Measurements from ENCODE around the gene CAMK2N2. TPM values are rescaled to one million over a fixed set of nuclear protein-coding genes. Genes with fewer than 3 reads are reported as not detected.
A peak's percentile ranks its signal among the peaks of the same experiment; 100 is the strongest.

Gene CAMK2N2
- total RNA-seq, 1 donor from 2014 or later, result not detected

DNA sequence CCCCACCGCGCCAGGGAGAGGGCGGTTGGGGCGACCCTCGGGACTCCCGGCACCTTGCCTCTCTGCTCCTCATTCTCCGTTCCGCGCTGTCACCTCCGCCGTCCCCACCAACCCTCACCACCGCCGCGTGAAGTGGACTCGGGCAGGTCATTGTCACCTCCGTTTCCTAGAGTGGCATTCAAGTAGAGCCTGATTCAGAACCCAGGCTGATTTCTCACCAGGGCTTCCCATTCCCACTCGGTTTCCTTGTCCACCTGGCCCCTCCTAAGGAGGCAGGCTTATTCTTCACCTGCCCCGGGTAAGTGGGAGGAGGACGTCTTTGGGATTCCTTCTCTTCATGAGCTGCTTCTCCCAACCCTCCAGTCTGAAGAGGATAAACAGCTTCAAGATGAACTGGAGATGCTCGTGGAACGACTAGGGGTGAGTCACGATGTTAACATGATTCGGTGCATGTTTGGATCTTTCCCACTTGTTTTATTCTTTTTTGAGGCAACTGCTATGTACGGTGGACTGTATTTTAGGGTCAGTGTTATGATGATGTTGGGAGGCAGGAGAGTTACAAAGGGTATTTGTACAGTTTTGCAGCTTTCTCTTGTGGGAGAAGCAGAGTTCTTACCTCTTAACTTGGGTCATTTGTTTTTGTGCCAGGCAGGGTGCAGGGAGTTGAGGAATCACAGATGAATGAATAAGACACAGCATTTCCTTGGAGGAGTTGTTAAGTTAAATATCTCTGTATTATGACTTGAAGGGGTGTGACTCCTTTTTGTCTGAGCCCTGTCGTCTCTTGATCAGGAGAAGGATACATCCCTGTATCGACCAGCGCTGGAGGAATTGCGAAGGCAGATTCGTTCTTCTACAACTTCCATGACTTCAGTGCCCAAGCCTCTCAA, 38.4 kb upstream of the CAMK2N2 start:
- H3K36me3 Mint-ChIP-seq, result peaks cover 19% of the 10 kb centered on the region
- peaks cover under 1% of the 10 kb centered on the region for H3K36me3 ChIP-seq
- peak overlapping the region; percentile 22 for H3K27ac Mint-ChIP-seq
- peak overlapping the region; percentile 87 for H3K4me3 ChIP-seq
- peaks cover 20% of the 10 kb centered on the region for H4K20me1 ChIP-seq (ENCODE audit: low read depth)
- H3K4me1 ChIP-seq, result peaks cover 8% of the 10 kb centered on the region
- H2AFZ ChIP-seq (replicated peaks), result peak overlapping the region; percentile 57
- no peak overlapping the region for H3K27ac ChIP-seq
- peaks cover 9% of the 10 kb centered on the region for H3F3A ChIP-seq (ENCODE audit: low read depth)
- peaks cover 17% of the 10 kb centered on the region for H3K4me1 Mint-ChIP-seq
- TF ChIP-seq, protein P1, sequence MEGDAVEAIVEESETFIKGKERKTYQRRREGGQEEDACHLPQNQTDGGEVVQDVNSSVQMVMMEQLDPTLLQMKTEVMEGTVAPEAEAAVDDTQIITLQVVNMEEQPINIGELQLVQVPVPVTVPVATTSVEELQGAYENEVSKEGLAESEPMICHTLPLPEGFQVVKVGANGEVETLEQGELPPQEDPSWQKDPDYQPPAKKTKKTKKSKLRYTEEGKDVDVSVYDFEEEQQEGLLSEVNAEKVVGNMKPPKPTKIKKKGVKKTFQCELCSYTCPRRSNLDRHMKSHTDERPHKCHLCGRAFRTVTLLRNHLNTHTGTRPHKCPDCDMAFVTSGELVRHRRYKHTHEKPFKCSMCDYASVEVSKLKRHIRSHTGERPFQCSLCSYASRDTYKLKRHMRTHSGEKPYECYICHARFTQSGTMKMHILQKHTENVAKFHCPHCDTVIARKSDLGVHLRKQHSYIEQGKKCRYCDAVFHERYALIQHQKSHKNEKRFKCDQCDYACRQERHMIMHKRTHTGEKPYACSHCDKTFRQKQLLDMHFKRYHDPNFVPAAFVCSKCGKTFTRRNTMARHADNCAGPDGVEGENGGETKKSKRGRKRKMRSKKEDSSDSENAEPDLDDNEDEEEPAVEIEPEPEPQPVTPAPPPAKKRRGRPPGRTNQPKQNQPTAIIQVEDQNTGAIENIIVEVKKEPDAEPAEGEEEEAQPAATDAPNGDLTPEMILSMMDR (IDR thresholded peaks at IDR 0.05), result no peak
- TF ChIP-seq EZH2phosphoT487 (IDR thresholded peaks at IDR 0.05), result no peak
- no peak for TF ChIP-seq EZH2 (IDR thresholded peaks at IDR 0.05)
- H3K27me3 ChIP-seq, result peaks cover 3% of the 10 kb centered on the region
- H3K9ac ChIP-seq, result peak overlapping the region; percentile 92
- peak overlapping the region; percentile 97 for H3K4me3 Mint-ChIP-seq
- H3K79me2 ChIP-seq (ENCODE audit: low read depth), result peaks cover 32% of the 10 kb centered on the region
- no peak for DNase-seq (ENCODE audit: low spot score)
- H3K4me2 ChIP-seq, result peak overlapping the region; percentile 88
- H3K9me3 Mint-ChIP-seq, result no peaks in the 10 kb centered on the region
- H3K27me3 Mint-ChIP-seq (ENCODE audit: insufficient read depth, low read depth), result peaks cover 2% of the 10 kb centered on the region
- no peaks in the 10 kb centered on the region for H3K9me3 ChIP-seq (ENCODE audit: low read depth)

DNA sequence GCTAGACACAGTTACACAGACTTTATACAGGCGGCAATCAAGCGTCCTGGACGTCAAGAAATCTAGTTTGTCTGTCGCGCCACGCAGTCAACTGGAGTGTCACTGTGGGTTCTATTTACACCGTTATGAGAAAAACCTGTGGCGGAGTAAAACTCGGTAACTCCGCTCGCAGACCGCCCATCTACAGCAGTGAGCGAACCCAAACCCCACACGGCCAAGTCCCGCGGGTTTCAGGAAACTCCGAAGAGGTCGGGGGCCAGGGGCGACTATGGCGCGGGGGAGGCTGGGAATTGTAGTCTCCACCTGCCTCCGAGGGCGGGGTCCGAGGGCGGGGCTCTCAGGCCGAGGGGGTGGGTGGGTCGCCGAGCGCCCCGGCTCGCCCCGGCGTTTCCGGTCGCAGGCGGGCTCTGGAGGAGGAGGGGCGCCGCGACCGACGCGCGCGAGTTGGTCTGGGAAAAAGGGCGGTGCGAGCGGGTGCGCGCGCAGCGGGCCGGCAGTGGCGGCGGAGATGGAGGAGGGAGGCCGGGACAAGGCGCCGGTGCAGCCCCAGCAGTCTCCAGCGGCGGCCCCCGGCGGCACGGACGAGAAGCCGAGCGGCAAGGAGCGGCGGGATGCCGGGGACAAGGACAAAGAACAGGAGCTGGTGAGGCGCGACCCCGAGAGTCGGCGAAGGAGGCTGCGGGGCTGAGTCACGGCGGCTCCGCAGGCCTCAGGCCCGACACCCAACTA, 37.6 kb upstream of the CAMK2N2 start, which contains the start of gene PSMD2:
Gene PSMD2, plus strand, starts transcription at position 483 of the 729 bp plus-strand sequence. Its CDS starts 26 bp downstream, at position 509.
- H3K27ac Mint-ChIP-seq, result peak within 1 kb of the TSS; percentile 50
- peaks cover 9% of the 10 kb centered on the region for H3F3A ChIP-seq (ENCODE audit: low read depth)
- no peaks in the 10 kb centered on the region for H3K36me3 ChIP-seq
- H3K79me2 ChIP-seq (ENCODE audit: low read depth), result peaks cover 32% of the 10 kb centered on the region
- H3K4me3 ChIP-seq, result peak within 1 kb of the TSS; percentile 87
- H3K27me3 Mint-ChIP-seq (ENCODE audit: insufficient read depth, low read depth), result peaks cover 2% of the 10 kb centered on the region
- H3K27ac ChIP-seq, result no peak within 1 kb of the TSS
- H4K20me1 ChIP-seq (ENCODE audit: low read depth), result peaks cover 16% of the 10 kb centered on the region
- H3K27me3 ChIP-seq, result peaks cover 3% of the 10 kb centered on the region
- DNase-seq (ENCODE audit: low spot score), result peak; percentile 99
- H2AFZ ChIP-seq (replicated peaks), result peak within 1 kb of the TSS; percentile 95
- TF ChIP-seq EZH2 (IDR thresholded peaks at IDR 0.05) (no peak), EZH2phosphoT487 (IDR thresholded peaks at IDR 0.05) (no peak)
- H3K4me1 ChIP-seq, result peaks cover 8% of the 10 kb centered on the region
- peak within 1 kb of the TSS; percentile 97 for H3K4me3 Mint-ChIP-seq
- H3K36me3 Mint-ChIP-seq, result peaks cover 14% of the 10 kb centered on the region
- peak within 1 kb of the TSS; percentile 92 for H3K4me2 ChIP-seq
- H3K9me3 Mint-ChIP-seq, result no peaks in the 10 kb centered on the region
- H3K9me3 ChIP-seq (ENCODE audit: low read depth), result no peaks in the 10 kb centered on the region
- H3K4me1 Mint-ChIP-seq, result peaks cover 17% of the 10 kb centered on the region
- peak within 1 kb of the TSS; percentile 92 for H3K9ac ChIP-seq

DNA sequence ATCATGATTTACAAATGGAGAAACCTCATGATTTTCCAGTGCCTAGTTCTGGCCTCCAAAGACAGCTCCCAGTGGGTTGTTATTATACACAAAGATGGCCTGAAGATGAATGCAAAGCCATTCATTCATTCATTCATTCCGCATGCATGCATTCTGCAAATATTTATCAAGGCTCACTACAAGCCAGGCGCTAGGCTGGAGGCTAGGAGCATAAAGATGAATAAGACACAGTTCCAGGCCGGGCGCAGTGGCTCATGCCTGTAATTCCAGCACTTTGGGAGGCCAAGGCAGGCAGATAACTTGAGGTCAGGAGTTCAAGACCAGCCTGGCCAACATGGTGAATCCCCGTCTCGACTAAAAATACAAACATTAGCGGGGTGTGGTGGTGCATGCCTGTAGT, 35.3 kb upstream of the CAMK2N2 start:
- no peaks in the 10 kb centered on the region for H3K36me3 ChIP-seq
- TF ChIP-seq EZH2 (IDR thresholded peaks at IDR 0.05) (no peak), EZH2phosphoT487 (IDR thresholded peaks at IDR 0.05) (no peak)
- TF ChIP-seq, protein P1 (IDR thresholded peaks at IDR 0.05), result no peak

More for the DNA sequence above, 35.3 kb upstream of the CAMK2N2 start:
- H3K9me3 ChIP-seq (ENCODE audit: low read depth), result no peaks in the 10 kb centered on the region
- DNase-seq (ENCODE audit: low spot score), result peak; percentile 21
- no peak overlapping the region for H2AFZ ChIP-seq (replicated peaks)
- no peak overlapping the region for H3K27ac ChIP-seq
- H3K9ac ChIP-seq, result no peak overlapping the region
- peaks cover 9% of the 10 kb centered on the region for H3F3A ChIP-seq (ENCODE audit: low read depth)
- H3K9me3 Mint-ChIP-seq, result no peaks in the 10 kb centered on the region
- peaks cover 17% of the 10 kb centered on the region for H3K4me1 Mint-ChIP-seq
- no peak overlapping the region for H3K4me3 ChIP-seq
- no peak overlapping the region for H3K4me2 ChIP-seq
- peaks cover 4% of the 10 kb centered on the region for H3K36me3 Mint-ChIP-seq
- H3K4me3 Mint-ChIP-seq, result no peak overlapping the region
- H3K27me3 Mint-ChIP-seq (ENCODE audit: insufficient read depth, low read depth), result peaks cover 5% of the 10 kb centered on the region
- peaks cover 3% of the 10 kb centered on the region for H3K27me3 ChIP-seq
- H3K27ac Mint-ChIP-seq, result no peak overlapping the region
- H4K20me1 ChIP-seq (ENCODE audit: low read depth), result peaks cover 16% of the 10 kb centered on the region
- peaks cover 8% of the 10 kb centered on the region for H3K4me1 ChIP-seq
- peaks cover 26% of the 10 kb centered on the region for H3K79me2 ChIP-seq (ENCODE audit: low read depth)

Measured in neural progenitor cell (in vitro differentiated cells).